NB4 (cell line): ENCODE results near the gene CDKN2AIPNL.

ENCODE experiments used
- POLR2A ChIP-seq: IDR thresholded peaks from 2 replicates; pipeline ENCODE4 v1.6.1; 2011; ENCODE audit warnings: mild to moderate bottlenecking; ENCODE audit not compliant: insufficient read length; ENCODE audit errors: extremely low read depth
- TF ChIP-seq, protein P1 (sequence below): IDR thresholded peaks from one replicate; pipeline ENCODE4 v1.5.1; 2012; ENCODE audit warnings: low read depth, low read length

DNA sequence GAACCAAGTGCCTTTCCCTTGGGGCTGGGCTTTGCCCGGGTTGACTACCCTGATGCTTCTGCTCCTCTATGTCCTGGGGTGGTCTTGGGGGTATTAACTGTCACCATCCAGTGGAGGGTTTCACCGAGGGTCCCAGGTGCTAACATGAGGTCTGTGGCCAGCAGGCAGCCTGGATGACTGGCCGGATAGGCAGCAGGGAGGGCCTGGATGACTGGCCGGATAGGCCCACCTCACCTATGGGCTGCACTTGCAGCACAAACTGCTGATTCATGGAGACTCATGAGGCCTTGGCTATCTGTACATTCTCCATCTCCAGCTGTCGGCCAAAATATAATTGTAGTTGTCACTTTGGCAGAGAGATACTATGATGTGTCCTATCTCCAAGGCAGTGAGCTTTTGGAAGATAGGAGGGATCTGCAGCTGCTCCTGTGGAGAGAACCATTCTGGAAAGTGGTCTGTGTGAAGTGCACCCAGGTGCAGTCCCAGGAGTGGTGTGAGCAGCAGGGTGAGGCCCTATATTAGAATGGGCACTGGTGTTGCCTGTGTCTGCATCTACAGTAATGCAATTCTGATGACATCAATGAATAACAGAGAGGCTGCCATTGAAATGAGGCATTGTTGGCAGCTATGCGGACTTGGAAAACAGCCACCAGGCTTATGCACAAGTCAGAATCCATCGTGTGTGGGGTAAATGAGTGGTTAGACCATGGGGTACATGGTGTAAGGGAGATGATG, 26.3 kb upstream of the CDKN2AIPNL start:
- TF ChIP-seq, protein P1, sequence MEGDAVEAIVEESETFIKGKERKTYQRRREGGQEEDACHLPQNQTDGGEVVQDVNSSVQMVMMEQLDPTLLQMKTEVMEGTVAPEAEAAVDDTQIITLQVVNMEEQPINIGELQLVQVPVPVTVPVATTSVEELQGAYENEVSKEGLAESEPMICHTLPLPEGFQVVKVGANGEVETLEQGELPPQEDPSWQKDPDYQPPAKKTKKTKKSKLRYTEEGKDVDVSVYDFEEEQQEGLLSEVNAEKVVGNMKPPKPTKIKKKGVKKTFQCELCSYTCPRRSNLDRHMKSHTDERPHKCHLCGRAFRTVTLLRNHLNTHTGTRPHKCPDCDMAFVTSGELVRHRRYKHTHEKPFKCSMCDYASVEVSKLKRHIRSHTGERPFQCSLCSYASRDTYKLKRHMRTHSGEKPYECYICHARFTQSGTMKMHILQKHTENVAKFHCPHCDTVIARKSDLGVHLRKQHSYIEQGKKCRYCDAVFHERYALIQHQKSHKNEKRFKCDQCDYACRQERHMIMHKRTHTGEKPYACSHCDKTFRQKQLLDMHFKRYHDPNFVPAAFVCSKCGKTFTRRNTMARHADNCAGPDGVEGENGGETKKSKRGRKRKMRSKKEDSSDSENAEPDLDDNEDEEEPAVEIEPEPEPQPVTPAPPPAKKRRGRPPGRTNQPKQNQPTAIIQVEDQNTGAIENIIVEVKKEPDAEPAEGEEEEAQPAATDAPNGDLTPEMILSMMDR, result no peak
- TF ChIP-seq POLR2A, result no peak
